ENCODE data around the gene TKFC.
A peak's percentile ranks its signal among the peaks of the same experiment; 100 is the strongest.

Gene TKFC

DNA sequence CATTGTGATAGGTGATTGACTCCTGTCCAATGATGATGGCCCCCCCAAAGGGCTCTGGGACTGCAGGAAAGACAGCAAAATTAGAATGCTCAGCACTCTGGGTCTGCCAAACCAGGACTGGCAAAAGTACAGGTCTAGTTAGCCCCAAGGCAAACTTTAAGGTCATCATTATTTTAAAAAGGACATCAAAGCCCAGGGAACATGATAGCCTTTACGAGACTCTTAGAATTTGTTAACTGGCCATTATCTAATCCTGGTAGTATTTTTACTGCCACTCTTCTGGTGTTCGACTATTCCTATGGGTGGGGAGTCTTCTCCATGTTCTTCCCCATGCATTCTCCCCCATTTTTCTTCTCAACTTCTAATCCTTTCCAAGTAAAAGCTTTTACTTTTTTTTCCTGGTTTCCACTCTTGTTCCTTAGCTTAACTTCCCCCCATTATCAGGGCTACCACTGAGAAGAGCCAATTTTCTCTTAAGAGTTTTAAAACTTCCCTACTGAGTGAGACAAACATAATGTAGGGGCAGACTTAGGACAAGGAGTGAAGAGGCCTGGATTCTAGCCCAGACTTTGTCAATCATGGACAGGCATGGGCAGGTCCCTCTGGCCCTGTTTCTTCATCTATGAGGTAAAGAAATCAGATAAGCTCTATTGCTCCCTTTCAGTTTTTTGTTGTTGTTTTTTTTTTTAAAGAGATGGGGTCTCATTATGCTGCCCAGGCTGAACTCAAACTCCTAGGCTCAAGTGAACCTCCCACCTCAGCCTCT is 7.2 kb upstream of the TKFC start:
- no peak for DNase-seq

DNA sequence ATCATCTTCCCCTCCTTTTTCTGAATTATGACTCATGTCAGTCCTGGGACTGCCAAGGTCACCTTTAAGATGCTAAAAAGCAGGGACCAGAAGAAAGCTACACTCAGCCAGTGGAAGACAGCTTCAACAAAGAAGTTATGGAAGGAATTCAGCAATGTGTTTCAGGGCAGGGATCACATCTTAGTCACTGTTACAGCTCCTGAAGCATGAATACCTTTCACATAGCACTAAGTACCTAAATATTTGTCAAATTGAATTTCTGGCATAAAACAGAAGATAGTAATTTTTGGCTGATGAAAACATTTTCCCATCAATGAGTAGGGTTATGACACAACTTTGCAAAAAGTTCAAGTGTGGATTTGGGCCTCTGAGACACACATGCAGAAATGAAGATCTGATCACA is 5.4 kb upstream of the TKFC start:
- DNase-seq: no peak

DNA sequence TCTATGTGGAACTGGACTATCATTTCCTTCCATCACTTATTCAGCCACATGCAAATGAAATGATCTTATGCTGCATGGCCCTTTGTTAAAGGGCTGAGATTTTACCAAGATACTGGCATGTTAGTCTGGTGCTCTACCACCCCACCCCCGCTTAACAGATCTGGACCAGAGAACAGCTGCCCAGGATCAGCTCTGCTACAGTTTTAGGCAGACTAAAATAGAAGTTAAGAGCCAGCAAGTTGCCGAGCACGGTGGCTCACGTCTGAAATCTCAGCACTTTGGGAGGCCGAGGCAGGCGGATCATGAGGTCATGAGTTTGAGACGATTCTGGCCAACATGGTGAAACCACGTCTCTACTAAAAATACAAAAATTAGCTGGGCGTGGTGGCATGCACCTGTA is 4.7 kb upstream of the TKFC start:
- no peak for DNase-seq

DNA sequence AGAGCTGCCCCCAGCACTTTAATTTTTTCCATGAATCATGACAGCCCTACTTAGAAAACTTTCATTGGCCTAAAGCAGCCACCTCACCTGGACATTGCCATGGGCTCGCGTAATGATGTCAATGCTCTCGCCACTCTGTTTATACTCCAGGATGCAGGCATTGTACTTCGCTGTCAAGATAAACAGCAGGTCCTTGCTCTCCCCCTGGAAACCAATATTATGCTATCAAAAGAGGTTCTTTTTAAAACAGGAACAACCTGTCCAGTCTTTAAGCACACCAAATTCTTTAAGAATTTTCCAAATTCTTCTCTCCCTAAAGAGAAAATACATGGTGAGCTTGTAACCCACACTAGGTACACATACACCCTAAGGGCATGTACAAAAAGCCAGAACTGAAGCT is 3.2 kb upstream of the TKFC start:
- DNase-seq: no peak

DNA sequence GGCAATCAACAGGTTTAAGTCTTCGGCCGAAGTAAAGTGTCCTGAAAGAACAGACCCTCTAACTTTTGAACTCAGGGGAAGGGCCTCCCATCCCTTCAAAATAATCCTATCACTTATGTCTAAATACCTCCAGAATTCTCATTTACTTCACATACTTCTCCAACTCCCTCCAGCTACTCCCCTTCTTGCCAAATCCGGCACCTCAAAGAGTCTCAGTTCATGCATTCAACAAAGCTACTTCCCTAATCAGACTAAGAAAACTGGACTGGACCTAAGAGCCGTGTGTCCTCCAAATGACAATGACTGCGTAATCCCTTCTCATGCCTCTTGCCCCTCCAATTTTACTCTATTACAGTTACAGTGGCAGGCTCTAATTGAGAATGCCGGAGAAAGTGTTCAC is 1.4 kb upstream of the TKFC start:
- no peak for DNase-seq

DNA sequence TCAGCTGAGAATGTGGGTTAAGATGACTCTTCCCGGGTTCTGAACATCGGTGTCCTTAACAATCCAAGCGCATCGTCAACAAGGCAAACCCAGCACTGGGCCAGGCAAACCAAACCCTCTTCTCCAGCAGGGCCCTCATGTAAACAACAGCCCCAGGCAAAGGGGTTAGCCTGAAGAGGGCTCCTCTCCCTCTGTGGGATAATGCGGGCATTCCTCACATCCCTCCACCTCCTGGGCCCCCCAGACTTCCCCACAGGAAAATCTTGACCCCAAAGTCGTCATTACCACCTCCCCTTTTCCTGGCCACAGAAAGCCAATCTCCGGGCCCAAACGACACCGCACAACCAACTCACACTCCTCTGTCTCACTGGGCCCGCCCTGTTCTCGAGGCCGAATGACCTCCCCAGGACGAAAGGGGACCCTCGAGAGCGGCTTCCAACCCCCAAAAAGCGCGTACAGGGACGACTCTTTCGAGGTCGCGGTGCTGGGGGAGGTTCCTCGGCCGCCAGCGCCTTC is 689 bp upstream of the TKFC start:
- no peak for DNase-seq

DNA sequence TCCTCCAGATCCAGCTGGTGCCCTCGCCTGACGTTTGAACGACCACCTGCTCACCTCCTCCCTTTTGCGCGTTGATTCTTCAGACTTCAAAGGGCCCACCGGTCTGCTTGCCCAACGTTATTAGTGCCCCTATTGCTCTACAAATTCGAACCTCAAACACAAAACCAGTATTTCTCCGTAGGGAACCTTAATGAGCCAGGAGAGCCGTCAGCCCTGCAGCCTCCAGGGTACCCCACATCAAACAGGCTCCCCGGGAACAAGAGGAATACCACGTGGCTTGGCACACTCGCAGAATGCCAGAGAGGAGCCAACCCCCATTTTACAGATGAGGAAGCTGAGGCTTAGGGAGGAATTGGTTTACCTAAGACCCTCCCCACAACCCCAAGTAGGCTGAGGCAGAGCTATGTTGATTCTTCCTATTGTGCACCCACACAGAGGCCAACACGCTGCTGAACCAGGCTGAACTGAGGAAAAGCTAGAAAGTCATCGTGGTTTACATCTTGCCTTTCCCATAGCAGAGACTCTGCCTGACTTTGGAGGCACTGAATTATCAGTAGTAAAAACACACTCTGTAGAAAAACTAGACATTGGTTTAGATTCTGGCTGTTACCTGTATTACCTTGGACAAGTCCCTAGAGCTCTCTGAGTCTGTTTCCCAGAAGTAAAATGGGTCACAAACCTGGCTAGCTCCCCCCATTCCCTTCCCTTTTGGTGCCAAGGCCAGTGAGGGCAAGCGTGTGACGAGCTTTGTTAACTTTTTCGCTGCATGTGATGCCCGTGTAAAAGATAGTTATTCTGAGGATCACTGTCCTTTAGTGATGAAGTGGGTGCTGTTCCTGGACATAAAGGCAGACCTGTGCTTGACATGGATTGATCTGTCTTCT is 764 bp downstream of the TKFC start:
- DNase-seq: no peak

DNA sequence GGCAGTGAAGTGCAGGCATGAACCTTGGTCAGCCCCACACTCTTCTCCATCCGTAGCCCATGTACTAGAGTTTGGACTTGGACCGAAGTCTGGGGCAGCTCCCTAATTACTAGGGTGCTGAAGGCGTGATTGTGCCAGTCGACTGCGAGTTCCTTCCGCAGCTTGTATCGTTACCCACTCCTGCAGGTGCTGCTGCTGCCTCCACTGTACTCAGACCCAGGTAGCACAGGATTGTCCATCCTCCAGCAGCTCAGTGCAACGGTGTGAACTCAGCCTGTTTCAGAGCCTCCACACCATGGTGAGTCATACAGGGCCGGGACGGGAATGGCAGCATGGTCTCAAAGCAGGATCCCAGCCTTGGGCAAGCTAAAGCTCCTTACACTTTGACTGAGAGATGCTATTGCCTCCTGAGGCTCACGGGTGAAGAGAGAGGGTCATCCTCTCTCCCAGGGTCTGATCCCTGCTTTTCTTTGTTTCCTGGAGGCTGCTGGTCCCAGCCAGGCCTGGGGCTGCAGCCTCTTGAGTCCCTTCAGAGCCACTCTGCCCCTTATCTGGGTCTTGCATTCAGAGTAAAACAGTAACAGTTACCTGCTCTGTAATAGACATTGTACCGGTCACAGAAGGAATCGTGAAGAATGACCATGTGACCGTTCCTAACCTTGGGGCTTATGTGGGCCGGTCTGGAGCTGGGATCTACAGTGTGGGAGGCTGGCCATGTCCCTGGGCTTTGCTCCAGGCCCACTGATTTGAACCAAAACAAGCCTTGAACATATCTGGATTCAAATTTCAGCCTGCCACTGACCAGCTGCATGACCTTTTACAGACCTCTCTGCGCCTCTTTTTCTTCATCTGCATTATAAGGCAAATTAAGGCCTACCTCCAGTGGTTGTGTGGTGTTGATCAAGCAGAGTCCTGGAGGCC is 1.7 kb downstream of the TKFC start:
- DNase-seq: no peak

DNA sequence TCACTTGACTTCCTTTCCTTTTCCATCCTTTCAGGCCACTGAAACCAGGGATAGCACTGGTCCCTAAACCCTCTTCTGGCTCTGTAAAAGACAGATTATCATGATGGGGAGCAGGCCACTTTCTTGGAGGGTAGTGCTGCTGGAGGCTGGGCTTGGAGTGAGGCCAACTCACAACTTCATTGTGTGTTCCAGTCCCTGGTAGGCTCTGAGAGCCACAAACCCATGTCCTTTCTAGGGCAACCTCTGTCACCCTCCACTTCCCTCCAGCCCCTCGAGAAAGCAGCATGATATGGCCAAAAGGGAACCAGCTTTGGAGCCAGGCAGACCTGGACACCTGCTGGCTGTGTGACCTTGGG is 2.3 kb downstream of the TKFC start:
- DNase-seq: no peak

DNA sequence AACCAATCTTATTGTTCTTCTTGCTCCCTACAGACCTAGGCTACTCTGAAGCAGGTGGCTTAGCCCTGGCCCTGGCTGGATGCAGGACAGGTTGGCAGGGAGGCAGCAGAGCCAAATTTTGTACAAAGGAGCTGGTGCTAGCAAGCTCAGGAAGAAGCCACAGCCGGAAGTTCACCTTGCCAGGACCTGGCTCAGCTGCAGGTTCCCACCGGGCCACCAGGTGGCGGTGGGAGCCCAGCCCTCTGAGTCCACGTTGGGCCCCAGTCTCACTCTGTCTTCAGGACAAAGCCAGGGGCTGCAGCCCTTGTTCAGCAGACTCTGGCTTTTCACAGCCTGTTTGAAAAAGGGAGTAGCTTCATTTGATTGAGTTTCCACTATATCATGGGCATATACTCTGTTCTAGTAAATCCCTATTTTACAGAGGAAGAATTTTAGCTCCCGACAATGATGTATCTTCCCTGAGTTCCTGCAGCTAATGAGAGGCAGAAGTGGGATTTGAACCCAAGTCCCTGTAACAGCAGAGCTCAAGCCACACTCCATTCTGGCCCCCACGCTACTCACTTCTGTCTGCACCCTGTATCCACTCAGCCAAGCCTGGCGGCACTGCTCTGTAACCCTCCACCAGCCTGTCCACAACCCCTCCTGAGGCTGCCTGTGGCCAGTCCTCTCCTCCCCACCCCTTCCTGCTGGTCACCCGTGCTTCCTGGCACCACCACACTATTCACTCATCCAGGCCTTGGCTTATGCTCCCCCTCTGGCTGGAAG is 3.3 kb downstream of the TKFC start:
- peak; percentile 84 for DNase-seq

DNA sequence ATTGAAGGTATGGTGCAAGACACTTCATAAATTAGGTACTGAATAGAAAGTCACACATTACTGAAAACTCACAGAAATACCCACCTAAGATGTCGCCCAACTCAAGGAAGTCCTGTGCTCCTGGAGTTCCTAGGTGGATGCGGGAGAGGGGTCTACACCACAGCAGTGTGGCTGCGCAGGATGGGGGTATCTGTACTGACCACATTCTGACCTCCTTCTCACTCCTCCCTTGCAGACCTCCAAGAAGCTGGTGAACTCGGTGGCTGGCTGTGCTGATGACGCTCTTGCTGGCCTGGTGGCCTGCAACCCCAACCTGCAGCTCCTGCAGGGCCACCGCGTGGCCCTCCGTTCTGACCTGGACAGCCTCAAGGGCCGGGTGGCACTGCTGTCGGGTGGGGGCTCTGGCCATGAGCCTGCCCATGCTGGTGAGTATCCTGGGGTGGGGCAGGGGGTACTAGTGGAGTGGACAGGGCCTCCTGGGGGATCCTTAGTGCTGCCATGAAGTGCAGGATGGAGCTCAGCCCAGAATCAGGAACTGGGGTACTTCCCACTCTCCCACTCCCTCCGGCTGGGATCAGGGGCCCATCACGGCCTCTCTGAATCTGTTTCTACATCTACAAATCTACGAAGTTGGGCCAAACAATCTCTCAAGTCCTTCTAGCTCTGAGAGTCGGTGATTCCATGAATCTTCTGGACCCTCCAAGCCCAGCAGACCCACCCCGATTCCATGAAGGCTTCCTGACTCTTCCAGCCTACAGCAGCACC is 4.9 kb downstream of the TKFC start:
- DNase-seq: no peak

DNA sequence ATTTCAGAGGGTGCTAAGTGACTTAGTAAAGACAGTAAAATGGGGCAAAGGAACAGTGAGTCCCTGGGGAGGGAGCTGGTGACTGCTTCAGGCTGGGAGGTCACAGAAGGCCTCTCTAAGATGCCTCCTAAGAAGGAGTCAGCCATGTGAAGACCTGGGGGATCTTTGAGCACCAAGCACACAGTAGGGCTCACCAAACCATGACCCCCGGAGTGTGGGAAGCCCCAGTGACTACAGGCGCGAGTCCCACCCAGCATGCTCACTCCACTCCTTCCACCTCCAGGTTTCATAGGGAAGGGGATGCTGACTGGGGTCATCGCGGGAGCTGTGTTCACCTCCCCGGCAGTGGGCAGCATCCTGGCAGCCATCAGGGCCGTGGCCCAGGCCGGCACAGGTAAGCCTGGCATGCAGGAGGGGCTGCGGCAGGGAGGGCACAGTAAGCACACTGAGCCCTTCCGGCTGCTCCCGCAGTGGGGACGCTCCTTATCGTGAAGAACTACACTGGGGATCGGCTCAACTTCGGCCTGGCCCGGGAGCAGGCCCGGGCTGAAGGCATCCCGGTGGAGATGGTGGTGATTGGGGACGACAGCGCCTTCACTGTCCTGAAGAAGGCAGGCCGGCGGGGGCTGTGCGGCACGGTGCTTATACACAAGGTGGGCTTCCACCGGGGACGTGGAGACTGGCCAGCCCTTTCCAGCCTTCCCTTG is 5.9 kb downstream of the TKFC start:
- DNase-seq: no peak

DNA sequence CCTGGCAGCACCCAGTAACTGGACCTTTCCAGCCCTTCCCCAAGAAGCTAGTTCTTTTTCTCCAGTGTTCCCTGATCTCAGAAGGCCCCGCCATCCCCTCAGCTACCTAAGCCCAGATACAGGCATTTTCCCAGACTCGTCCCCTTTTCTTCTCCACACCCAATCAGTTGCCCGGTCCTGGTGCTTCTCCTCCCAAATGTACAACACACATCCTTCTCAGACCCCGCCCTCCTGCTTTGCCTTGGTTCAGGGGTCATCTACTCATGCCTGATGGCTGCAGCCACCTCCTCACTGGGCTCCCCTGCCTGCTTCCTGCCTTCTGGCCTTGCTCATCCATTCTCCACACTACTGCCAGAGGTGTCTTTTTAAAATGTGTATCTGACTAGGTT is 6.5 kb downstream of the TKFC start:
- DNase-seq: no peak

DNA sequence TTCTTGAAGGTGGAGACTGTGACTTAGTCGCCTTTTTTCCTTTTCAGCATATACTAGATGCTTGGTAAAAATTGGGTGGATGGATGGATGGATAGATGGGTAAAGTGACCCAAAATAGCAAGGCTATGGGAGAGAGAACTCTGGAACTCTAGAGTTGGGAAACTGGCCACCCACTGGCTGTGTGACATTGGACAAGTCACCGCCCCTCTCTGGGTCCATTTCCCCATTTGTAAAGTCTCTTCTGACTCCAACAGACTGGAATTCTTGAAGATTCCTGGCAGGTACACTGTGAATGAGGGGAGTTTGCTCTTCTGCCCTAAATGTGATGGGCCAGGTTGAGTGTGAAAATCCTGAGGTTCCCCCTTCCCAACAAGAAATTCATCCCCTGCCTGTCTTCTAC is 8.0 kb downstream of the TKFC start:
- no peak for DNase-seq

DNA sequence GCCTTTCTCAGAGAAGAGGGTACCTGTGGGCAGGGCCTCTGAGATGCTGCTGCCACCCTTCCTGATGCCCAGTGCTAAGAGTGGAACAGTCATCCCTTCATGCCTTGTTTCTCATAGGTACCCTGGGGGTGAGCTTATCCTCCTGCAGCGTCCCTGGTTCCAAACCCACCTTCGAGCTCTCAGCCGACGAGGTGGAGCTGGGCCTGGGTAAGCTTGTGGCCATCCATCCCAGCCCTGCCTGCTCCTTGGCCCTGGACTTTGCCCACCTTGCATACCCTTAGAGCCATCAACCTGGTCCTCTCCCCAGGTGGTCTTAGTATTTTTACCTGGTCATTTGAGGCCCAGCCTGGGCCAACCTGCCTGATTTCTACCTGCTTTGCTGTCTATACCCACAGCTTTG is 8.7 kb downstream of the TKFC start:
- no peak for DNase-seq

DNA sequence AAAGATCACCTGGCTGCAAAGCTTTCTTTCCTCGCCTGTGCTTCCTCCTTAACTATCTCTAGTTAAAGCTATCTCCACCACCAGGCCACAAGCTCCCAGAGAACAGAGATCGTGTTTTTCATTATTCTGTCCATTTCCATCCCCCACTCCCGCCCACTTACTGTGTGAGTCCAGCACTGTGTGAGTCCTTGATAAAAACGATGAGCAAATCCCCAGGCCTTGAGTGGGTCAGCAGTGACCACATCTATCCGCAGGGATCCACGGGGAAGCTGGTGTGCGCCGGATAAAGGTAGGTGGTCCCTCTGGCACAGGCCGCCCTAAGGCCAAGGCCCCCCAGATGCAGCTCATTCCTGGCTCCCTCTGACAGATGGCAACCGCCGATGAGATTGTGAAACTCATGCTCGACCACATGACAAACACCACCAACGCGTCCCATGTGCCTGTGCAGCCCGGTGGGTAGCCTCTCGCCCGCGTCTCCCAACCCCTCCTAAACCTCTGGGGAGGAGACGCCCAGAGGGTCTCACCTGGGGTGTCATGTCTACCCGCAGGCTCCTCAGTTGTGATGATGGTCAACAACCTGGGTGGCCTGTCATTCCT is 9.3 kb downstream of the TKFC start:
- no peak for DNase-seq

DNA sequence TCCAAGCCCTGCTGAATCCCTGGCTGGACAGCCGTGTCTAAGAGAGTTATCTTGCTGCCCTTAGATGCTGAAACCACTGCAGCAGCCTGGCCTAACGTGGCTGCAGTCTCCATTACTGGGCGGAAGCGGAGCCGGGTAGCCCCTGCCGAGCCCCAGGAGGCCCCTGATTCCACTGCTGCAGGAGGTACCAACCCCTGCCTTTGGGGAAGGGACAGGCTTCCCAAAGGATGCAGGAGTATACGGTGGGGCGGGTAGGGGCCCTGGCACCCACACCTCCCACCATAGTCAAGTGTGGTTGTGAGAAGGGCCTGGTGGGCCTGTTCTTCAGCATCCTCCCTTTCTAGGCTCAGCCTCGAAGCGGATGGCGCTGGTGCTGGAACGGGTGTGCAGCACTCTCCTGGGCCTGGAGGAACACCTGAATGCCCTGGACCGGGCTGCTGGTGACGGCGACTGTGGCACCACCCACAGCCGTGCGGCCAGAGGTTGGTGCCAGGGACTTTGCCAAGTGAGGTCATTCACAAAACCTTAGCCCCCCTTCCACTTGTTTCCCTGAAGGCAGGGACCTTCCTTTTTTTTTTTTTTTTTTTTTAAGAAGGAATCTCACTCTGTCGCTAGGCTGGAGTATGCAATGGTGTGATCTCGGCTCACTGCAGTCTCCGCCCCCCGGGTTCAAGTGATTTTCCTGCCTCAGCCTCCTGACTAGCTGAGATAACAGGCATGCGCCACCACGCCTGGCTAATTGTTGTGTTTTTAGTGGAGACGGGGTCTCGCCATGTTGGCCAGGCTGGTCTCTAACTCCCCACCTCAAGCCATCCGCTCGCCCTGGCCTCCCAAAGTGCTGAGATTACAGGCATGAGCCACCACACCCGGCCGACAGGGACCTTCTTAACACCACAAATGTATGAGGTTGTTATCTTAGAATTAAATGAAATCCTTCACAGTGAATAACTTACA is 11.0 kb downstream of the TKFC start:
- DNase-seq: no peak

DNA sequence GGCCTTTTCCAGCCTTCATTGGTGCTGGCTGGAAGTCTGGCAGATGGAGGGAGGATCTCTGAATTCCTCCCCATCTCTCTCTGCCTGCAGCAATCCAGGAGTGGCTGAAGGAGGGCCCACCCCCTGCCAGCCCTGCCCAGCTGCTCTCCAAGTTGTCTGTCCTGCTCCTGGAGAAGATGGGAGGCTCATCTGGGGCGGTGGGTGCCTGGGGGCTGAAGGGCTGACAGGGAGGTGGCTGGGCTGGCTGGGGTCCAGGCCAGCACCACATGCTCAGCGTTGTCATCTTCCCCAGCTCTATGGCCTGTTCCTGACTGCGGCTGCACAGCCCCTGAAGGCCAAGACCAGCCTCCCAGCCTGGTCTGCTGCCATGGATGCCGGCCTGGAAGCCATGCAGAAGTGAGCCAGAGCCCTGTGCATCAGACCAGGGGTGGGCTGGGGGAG is 12.2 kb downstream of the TKFC start:
- peak; percentile 38 for DNase-seq
